ENCODE measurements around the gene FXYD2. TPM values are rescaled to one million over a fixed set of nuclear protein-coding genes. Genes with fewer than 3 reads are reported as not detected.

FXYD2 gene
- total RNA-seq, 1 experiment from 2014 or later, result not detected

DNA sequence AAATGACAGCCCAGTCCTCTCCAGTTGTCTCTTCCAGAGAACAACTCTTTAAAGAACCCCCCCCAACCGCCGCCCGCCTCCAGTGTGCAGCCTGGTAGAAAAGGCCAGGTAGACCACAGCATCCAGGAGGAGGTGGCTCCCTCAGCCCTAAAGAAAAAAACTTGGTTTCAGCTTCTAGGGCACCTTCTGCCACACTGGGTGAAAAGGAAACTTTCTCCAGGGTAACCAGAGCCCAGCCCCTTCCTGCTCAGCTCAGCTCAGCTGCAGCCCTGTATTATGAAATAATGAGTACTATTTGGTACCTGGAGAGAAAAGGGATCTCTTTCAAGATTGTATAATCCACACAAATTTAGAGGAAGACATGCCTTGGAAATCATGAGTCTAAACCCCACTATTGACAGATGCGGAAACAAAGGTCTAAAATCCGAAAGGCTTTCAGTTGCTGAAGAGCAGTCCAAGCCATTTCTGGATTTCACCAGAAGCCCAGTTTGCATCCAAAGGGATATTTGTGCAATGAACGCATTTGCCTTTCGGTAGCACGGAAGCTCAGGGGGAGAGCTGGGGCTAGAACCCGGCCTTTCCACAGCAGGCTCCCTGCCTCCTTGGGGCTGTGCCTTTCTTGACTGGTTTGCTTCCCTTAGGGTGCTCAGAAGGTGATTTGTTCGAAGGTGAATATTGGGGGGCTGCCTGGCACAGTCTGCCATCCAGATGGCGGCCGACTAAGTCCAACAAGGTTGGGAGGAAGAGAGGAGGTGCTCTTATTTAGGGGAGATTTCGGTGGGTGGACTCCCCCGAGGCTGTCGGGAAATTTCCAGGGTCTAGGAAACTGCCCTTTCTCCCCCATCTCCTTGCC is 48.7 kb upstream of the FXYD2 start:
- no peak overlapping the region for H3K27ac ChIP-seq (ENCODE audit: low read length)
- TF ChIP-seq CTCF (conservative IDR thresholded peaks at IDR 0.05; ENCODE audit: low read depth, low read length), result no peak
- no peak for TF ChIP-seq EZH2 (IDR thresholded peaks at IDR 0.05; ENCODE audit: low read length, unreplicated experiment)
- TF ChIP-seq EZH2phosphoT487 (IDR thresholded peaks at IDR 0.05; ENCODE audit: borderline replicate concordance, low read length), result no peak
- peaks cover 100% of the 10 kb centered on the region for H3K27me3 ChIP-seq (ENCODE audit: low read length)
- no peak overlapping the region for H3K4me3 ChIP-seq (ENCODE audit: low read length)
- H3K4me2 ChIP-seq (ENCODE audit: low read length), result no peak overlapping the region
- no peak overlapping the region for H3K9ac ChIP-seq (ENCODE audit: low read length)
- no peak overlapping the region for H2AFZ ChIP-seq (ENCODE audit: low read length)
- ChIA-PET POLR2A (ENCODE audit: unreplicated experiment) (no interaction called here), CTCF (no interaction called here)
- ATAC-seq (no peak), DNase-seq (no peak)
- H3K9me3 ChIP-seq (ENCODE audit: low read length), result no peaks in the 10 kb centered on the region
- H3K79me2 ChIP-seq (ENCODE audit: low read length), result no peaks in the 10 kb centered on the region
- no peaks in the 10 kb centered on the region for H4K20me1 ChIP-seq (ENCODE audit: low read length)
- intact Hi-C loops (cut with micrococcal nuclease), result no loop called here
- H3K36me3 ChIP-seq (ENCODE audit: low read depth, low read length), result no peaks in the 10 kb centered on the region
- BruUV-seq (replicated peaks), result no TSS peak
- no peaks in the 10 kb centered on the region for H3K9me2 ChIP-seq (replicated peaks; ENCODE audit: low read length)
- no peaks in the 10 kb centered on the region for H3F3A ChIP-seq (ENCODE audit: low read length, unreplicated experiment)
- H3K4me1 ChIP-seq (ENCODE audit: insufficient read depth, low read length), result no peaks in the 10 kb centered on the region

DNA sequence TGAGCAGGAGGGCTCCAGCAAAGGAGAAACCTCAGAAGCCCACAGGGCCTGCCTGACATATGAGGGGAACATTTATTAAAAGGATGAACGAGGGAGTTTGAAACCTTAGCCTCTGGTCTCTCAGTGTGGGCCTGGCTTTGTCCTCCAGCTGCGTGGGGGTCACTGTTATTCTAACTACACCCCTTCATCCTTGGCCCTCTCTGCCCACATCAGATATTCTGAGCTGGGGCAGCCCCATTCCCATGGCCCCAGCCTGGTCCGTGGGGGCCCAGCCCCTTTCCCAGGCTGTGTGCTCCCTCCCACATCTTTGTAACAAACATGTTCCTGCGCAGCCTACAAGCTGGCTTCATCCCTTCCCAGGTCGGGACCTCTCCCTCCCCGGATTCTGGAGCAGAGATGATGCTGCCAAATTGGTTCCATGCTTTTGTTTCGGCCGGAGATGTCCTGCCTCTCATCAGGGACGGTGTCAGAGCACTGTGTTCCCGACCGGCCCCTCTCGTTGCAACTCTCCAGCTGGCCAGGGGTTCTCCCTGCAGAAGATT is 47.9 kb upstream of the FXYD2 start:
- no peak for DNase-seq
- ATAC-seq, result no peak
- no peak for TF ChIP-seq CTCF (conservative IDR thresholded peaks at IDR 0.05; ENCODE audit: low read depth, low read length)
- TF ChIP-seq EZH2 (IDR thresholded peaks at IDR 0.05; ENCODE audit: low read length, unreplicated experiment), result no peak
- no peak for TF ChIP-seq EZH2phosphoT487 (IDR thresholded peaks at IDR 0.05; ENCODE audit: borderline replicate concordance, low read length)
- H3K79me2 ChIP-seq (ENCODE audit: low read length), result no peaks in the 10 kb centered on the region
- no peaks in the 10 kb centered on the region for H3K9me2 ChIP-seq (replicated peaks; ENCODE audit: low read length)
- no peak overlapping the region for H3K4me3 ChIP-seq (ENCODE audit: low read length)
- no peak overlapping the region for H2AFZ ChIP-seq (ENCODE audit: low read length)
- H3K9me3 ChIP-seq (ENCODE audit: low read length), result no peaks in the 10 kb centered on the region
- BruUV-seq (replicated peaks), result no TSS peak
- no peaks in the 10 kb centered on the region for H3K36me3 ChIP-seq (ENCODE audit: low read depth, low read length)
- ChIA-PET CTCF (no interaction called here), POLR2A (ENCODE audit: unreplicated experiment) (no interaction called here)
- H3F3A ChIP-seq (ENCODE audit: low read length, unreplicated experiment), result no peaks in the 10 kb centered on the region
- no peak overlapping the region for H3K9ac ChIP-seq (ENCODE audit: low read length)
- no peaks in the 10 kb centered on the region for H4K20me1 ChIP-seq (ENCODE audit: low read length)
- intact Hi-C loops (cut with micrococcal nuclease), result no loop called here
- no peaks in the 10 kb centered on the region for H3K4me1 ChIP-seq (ENCODE audit: insufficient read depth, low read length)
- H3K27me3 ChIP-seq (ENCODE audit: low read length), result peaks cover 100% of the 10 kb centered on the region
- no peak overlapping the region for H3K4me2 ChIP-seq (ENCODE audit: low read length)
- H3K27ac ChIP-seq (ENCODE audit: low read length), result no peak overlapping the region

GRCh38 chr11:117871784-117872183 is 47.2 kb upstream of the FXYD2 start:
- no peak overlapping the region for H3K9ac ChIP-seq (ENCODE audit: low read length)
- DNase-seq (no peak), ATAC-seq (no peak)
- no peaks in the 10 kb centered on the region for H3K4me1 ChIP-seq (ENCODE audit: insufficient read depth, low read length)
- no peak overlapping the region for H3K4me2 ChIP-seq (ENCODE audit: low read length)
- ChIA-PET POLR2A (ENCODE audit: unreplicated experiment) (no interaction called here), CTCF (no interaction called here)
- intact Hi-C loops (cut with micrococcal nuclease), result no loop called here
- no peaks in the 10 kb centered on the region for H4K20me1 ChIP-seq (ENCODE audit: low read length)
- H3K36me3 ChIP-seq (ENCODE audit: low read depth, low read length), result no peaks in the 10 kb centered on the region
- no peaks in the 10 kb centered on the region for H3K9me3 ChIP-seq (ENCODE audit: low read length)
- H3K27me3 ChIP-seq (ENCODE audit: low read length), result peaks cover 100% of the 10 kb centered on the region
- H3K4me3 ChIP-seq (ENCODE audit: low read length), result no peak overlapping the region
- no peaks in the 10 kb centered on the region for H3K79me2 ChIP-seq (ENCODE audit: low read length)
- TF ChIP-seq EZH2phosphoT487 (IDR thresholded peaks at IDR 0.05; ENCODE audit: borderline replicate concordance, low read length) (no peak), CTCF (conservative IDR thresholded peaks at IDR 0.05; ENCODE audit: low read depth, low read length) (no peak), EZH2 (IDR thresholded peaks at IDR 0.05; ENCODE audit: low read length, unreplicated experiment) (no peak)
- no peak overlapping the region for H2AFZ ChIP-seq (ENCODE audit: low read length)
- H3K27ac ChIP-seq (ENCODE audit: low read length), result no peak overlapping the region
- no peaks in the 10 kb centered on the region for H3K9me2 ChIP-seq (replicated peaks; ENCODE audit: low read length)
- H3F3A ChIP-seq (ENCODE audit: low read length, unreplicated experiment), result no peaks in the 10 kb centered on the region
- BruUV-seq (replicated peaks), result no TSS peak
